DLD1 (cell line): ENCODE data around the gene COPB1.

ENCODE experiments used
- in situ Hi-C: cut with HindIII; loops from 2 replicates; pipeline ENCODE4 v1.10.0; 2017; ENCODE audit warnings: low sequenced_read_pairs

COPB1 gene

GRCh38 chr11:14518820-14519219, 19.2 kb upstream of the COPB1 start:
- in situ Hi-C loops, result no loop called here

- in situ Hi-C loops, result no loop called here
These were observed 14.2 kb upstream of the COPB1 start for GRCh38 chr11:14513800-14514199.

GRCh38 chr11:14506532-14506931, 6.9 kb upstream of the COPB1 start:
- in situ Hi-C loops, result no loop called here

GRCh38 chr11:14503023-14503422, 3.4 kb upstream of the COPB1 start:
- in situ Hi-C loops, result no loop called here

GRCh38 chr11:14502039-14502438, 2.4 kb upstream of the COPB1 start:
- in situ Hi-C loops, result no loop called here

- in situ Hi-C loops, result no loop called here
These were observed 605 bp upstream of the COPB1 start for GRCh38 chr11:14500181-14500651.

GRCh38 chr11:14499178-14499559, 442 bp downstream of the COPB1 start:
- in situ Hi-C loops, result no loop called here

- in situ Hi-C loops, result no loop called here
These were observed 18.9 kb downstream of the COPB1 start for GRCh38 chr11:14480716-14481115.

GRCh38 chr11:14471127-14471526, 28.5 kb downstream of the COPB1 start:
- in situ Hi-C loops, result no loop called here

- in situ Hi-C loops, result no loop called here
These were observed 36.0 kb downstream of the COPB1 start for GRCh38 chr11:14463623-14464022.

- in situ Hi-C loops, result no loop called here
These were observed 39.5 kb downstream of the COPB1 start for GRCh38 chr11:14460147-14460546.

- in situ Hi-C loops, result no loop called here
These were observed 41.2 kb downstream of the COPB1 start for GRCh38 chr11:14458377-14458776.

- in situ Hi-C loops, result no loop called here
These were observed 43.8 kb downstream of the COPB1 start for GRCh38 chr11:14455648-14456430.

- in situ Hi-C loops, result no loop called here
These were observed 44.6 kb downstream of the COPB1 start for GRCh38 chr11:14454861-14455632.

- in situ Hi-C loops, result no loop called here
These were observed 47.8 kb downstream of the COPB1 start for GRCh38 chr11:14451825-14452224.

GRCh38 chr11:14449302-14449714, 50.3 kb downstream of the COPB1 start:
- in situ Hi-C loops, result no loop called here

GRCh38 chr11:14448240-14448639, 51.4 kb downstream of the COPB1 start:
- in situ Hi-C loops, result no loop called here

GRCh38 chr11:14446701-14447169, 52.9 kb downstream of the COPB1 start:
- in situ Hi-C loops, result no loop called here

GRCh38 chr11:14445542-14446530, 53.8 kb downstream of the COPB1 start:
- in situ Hi-C loops, result no loop called here

- in situ Hi-C loops, result no loop called here
These were observed 55.0 kb downstream of the COPB1 start for GRCh38 chr11:14444441-14445189.
